Measurements from ENCODE around the gene FAM114A2.

DNA sequence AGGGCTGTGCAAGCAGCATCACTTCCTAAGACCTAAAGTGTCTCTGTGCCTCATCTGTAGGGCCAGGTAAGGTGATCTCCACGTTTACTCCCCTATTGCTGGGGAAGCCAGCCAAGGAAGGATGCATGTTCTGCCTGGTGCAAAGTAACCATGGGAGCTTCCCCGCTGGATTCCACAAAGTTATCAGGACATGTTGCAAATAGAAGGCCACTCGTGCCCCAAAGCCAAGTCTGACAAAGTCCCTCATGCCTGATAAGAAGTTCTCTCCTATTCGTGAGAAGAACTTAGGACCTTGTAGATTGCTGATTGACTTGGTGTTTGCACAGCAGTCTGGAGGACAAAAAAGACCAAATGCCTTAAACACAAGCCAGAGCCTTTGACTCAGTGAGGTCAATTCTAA, 81.5 kb downstream of the FAM114A2 start:
- TF ChIP-seq, protein P1, sequence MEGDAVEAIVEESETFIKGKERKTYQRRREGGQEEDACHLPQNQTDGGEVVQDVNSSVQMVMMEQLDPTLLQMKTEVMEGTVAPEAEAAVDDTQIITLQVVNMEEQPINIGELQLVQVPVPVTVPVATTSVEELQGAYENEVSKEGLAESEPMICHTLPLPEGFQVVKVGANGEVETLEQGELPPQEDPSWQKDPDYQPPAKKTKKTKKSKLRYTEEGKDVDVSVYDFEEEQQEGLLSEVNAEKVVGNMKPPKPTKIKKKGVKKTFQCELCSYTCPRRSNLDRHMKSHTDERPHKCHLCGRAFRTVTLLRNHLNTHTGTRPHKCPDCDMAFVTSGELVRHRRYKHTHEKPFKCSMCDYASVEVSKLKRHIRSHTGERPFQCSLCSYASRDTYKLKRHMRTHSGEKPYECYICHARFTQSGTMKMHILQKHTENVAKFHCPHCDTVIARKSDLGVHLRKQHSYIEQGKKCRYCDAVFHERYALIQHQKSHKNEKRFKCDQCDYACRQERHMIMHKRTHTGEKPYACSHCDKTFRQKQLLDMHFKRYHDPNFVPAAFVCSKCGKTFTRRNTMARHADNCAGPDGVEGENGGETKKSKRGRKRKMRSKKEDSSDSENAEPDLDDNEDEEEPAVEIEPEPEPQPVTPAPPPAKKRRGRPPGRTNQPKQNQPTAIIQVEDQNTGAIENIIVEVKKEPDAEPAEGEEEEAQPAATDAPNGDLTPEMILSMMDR (IDR thresholded peaks at IDR 0.05 in 8 of 11, conservative IDR thresholded peaks at IDR 0.05 in 3 of 11), result no peak
- no peak for TF ChIP-seq POLR2A (IDR thresholded peaks at IDR 0.05)
- TF ChIP-seq POLR2AphosphoS5 (IDR thresholded peaks at IDR 0.05), result no peak

All from spleen (tissue), 7 donors.